ENCODE data around the gene DLEC1. TPM values are rescaled to one million over a fixed set of nuclear protein-coding genes. Genes with fewer than 3 reads are reported as not detected.
"Not testable (repeated sequence)": the region's sequence is repeated elsewhere in the genome, so short reads cannot be mapped to it uniquely, and the experiment has no call there.

DLEC1 gene
- total and polyA plus RNA-seq, 5 donors from 2014 or later = 0.09 to 4.9 (median 0.64) TPM

DNA sequence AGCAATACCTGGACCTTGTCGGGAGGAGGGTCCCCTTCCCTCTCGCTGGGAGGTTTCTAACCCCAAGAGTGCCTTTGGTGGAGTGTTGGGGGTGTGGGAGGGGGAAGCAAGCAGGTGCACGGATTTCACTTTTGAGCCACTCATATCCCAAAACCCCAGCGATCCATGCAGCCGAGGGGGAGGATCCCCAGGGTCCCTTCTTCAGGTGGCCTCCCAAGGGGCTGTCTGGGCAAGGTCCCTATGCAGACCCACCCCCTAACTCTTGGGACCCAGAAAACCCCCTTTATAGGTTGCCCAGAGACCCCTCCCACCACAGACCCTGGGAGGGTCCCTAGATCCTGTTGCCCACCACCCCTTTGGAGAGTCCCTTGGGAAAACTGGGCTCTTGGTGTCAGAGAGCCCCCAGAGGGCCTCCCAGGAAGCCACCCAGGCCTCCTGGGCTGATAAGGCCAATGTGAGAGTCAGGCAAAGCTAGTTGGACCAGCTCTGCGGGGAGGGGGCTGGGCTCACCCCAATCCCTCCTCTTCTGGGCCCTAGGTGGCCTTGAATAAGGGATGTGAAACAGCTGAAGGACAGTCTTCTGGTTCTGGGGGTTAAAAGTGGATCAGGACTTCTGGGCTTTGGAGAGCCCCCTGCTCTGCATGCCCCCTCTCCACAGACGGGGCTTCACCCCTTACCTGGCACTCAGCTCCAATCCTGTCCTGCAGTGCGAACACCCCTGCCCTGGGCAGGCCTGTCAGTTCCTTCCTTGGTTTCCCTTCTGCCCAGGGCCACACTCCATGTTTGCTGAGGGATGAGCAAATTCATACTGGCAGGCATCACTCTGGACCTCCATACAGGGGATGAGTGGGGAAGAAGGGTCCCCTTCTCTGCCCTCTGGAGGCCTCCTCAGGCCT, 8.6 kb upstream of the DLEC1 start:
- ATAC-seq (ENCODE audit: low read depth in 2 of 2) (no peak), DNase-seq (no peak)
- H3K9me3 Mint-ChIP-seq = no peaks in the 10 kb centered on the region
- peak overlapping the region in 2 of 3 donors; percentile 58 to 92 for H3K27ac Mint-ChIP-seq
- H3K4me3 ChIP-seq (ENCODE audit: low read depth, low read length) = peak overlapping the region; percentile 32
- H3K36me3 ChIP-seq (ENCODE audit: control insufficient read depth, insufficient read depth, low read length) = no peaks in the 10 kb centered on the region
- peaks cover 0 to 42% (median 25%) of the 10 kb centered on the region in 4 donors for H3K4me1 Mint-ChIP-seq
- H3K4me3 Mint-ChIP-seq = peak overlapping the region; percentile 61 to 89 (median 80)
- peaks cover 16% of the 10 kb centered on the region for H3K27me3 Mint-ChIP-seq
- no peak overlapping the region for H3K27ac ChIP-seq (ENCODE audit: insufficient read depth, low read length, poor library complexity, severe bottlenecking)
- H3K4me1 ChIP-seq (ENCODE audit: control insufficient read depth, insufficient read depth, low read length, poor library complexity, severe bottlenecking) = peaks cover 37% of the 10 kb centered on the region
- no peaks in the 10 kb centered on the region for H3K36me3 Mint-ChIP-seq
- H3K27me3 ChIP-seq (ENCODE audit: control insufficient read depth, insufficient read depth, low read length) = no peaks in the 10 kb centered on the region
- H3K9me3 ChIP-seq (ENCODE audit: control insufficient read depth in 2 of 2, low read length in 2 of 2) = no peaks in the 10 kb centered on the region

- no peaks in the 10 kb centered on the region for H3K36me3 ChIP-seq (ENCODE audit: control insufficient read depth, insufficient read depth, low read length)
- Mint-ChIP-seq H3K4me1 (peaks cover 0 to 36% (median 20%) of the 10 kb centered on the region in 4 donors), H3K27me3 (peaks cover 16% of the 10 kb centered on the region), H3K9me3 (no peaks in the 10 kb centered on the region), H3K27ac (peak overlapping the region; percentile 58 to 92 (median 79)), H3K36me3 (no peaks in the 10 kb centered on the region), H3K4me3 (peak overlapping the region; percentile 77 to 93 (median 86))
- no peaks in the 10 kb centered on the region for H3K27me3 ChIP-seq (ENCODE audit: control insufficient read depth, insufficient read depth, low read length)
- H3K4me1 ChIP-seq (ENCODE audit: control insufficient read depth, insufficient read depth, low read length, poor library complexity, severe bottlenecking) = peaks cover 29% of the 10 kb centered on the region
- no peak overlapping the region for H3K27ac ChIP-seq (ENCODE audit: insufficient read depth, low read length, poor library complexity, severe bottlenecking)
- ATAC-seq (ENCODE audit: low read depth in 2 of 2) (peak; percentile 96 to 97), DNase-seq (peak; percentile 26 to 86 (median 30))
- no peak overlapping the region for H3K4me3 ChIP-seq (ENCODE audit: low read depth, low read length)
- H3K9me3 ChIP-seq (ENCODE audit: control insufficient read depth in 2 of 2, low read length in 2 of 2) = no peaks in the 10 kb centered on the region
These were observed 7.7 kb upstream of the DLEC1 start for GRCh38 chr3:38031022-38031994.

GRCh38 chr3:38032328-38032865, 6.6 kb upstream of the DLEC1 start:
- H3K27me3 ChIP-seq (ENCODE audit: control insufficient read depth, insufficient read depth, low read length) = no peaks in the 10 kb centered on the region
- H3K36me3 Mint-ChIP-seq = no peaks in the 10 kb centered on the region
- H3K4me3 ChIP-seq (ENCODE audit: low read depth, low read length) = no peak overlapping the region
- H3K27me3 Mint-ChIP-seq = peaks cover 16% of the 10 kb centered on the region
- H3K9me3 ChIP-seq (ENCODE audit: control insufficient read depth in 2 of 2, low read length in 2 of 2) = no peaks in the 10 kb centered on the region
- ATAC-seq (ENCODE audit: low read depth in 2 of 2) (no peak), DNase-seq (no peak)
- no peak overlapping the region for H3K27ac Mint-ChIP-seq
- peaks cover 31% of the 10 kb centered on the region for H3K4me1 ChIP-seq (ENCODE audit: control insufficient read depth, insufficient read depth, low read length, poor library complexity, severe bottlenecking)
- H3K9me3 Mint-ChIP-seq = no peaks in the 10 kb centered on the region
- no peaks in the 10 kb centered on the region for H3K36me3 ChIP-seq (ENCODE audit: control insufficient read depth, insufficient read depth, low read length)
- H3K27ac ChIP-seq (ENCODE audit: insufficient read depth, low read length, poor library complexity, severe bottlenecking) = no peak overlapping the region
- peaks cover 0 to 41% (median 20%) of the 10 kb centered on the region in 4 donors for H3K4me1 Mint-ChIP-seq
- peak overlapping the region in 1 of 4 donors; percentile 84 for H3K4me3 Mint-ChIP-seq

DNA sequence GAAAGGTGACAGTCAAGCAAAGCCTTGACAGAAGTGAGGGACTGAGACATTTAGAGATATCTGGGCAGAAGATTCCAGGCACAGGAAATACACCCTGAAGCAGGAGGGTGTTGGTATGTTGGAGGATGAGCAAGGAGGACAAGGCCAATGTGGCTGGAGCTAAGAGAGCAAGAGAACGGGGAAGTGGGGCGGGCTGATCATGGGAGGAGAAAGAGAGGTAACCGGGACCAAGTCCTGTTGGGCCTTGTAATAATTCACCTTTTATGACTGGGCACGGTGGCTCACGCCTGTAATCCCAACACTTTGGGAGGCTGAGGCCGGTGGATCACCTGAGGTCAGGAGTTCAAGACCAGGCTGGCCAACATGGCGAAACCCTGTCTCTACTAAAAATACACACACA, 5.4 kb upstream of the DLEC1 start:
- peak overlapping the region in 1 of 4 donors; percentile 77 for H3K4me3 Mint-ChIP-seq
- H3K4me1 ChIP-seq (ENCODE audit: control insufficient read depth, insufficient read depth, low read length, poor library complexity, severe bottlenecking) = peaks cover 42% of the 10 kb centered on the region

GRCh38 chr3:38034335-38034734, 4.7 kb upstream of the DLEC1 start:
- H3K36me3 Mint-ChIP-seq; H3K36me3 ChIP-seq (ENCODE audit: control insufficient read depth, insufficient read depth, low read length); H3K27me3 ChIP-seq (ENCODE audit: control insufficient read depth, insufficient read depth, low read length); H3K4me3 ChIP-seq (ENCODE audit: low read depth, low read length); H3K4me3 Mint-ChIP-seq; ATAC-seq (ENCODE audit: low read depth in 2 of 2); H3K9me3 ChIP-seq (ENCODE audit: control insufficient read depth in 2 of 2, low read length in 2 of 2); H3K27ac ChIP-seq (ENCODE audit: insufficient read depth, low read length, poor library complexity, severe bottlenecking); H3K9me3 Mint-ChIP-seq; DNase-seq; H3K27ac Mint-ChIP-seq: not testable (repeated sequence)
- H3K4me1 ChIP-seq (ENCODE audit: control insufficient read depth, insufficient read depth, low read length, poor library complexity, severe bottlenecking) = peaks cover 44% of the 10 kb centered on the region
- Mint-ChIP-seq H3K4me1 (peaks cover 12 to 48% (median 28%) of the 10 kb centered on the region in 4 donors), H3K27me3 (peaks cover 13% of the 10 kb centered on the region)

More for the DNA sequence above, 5.4 kb upstream of the DLEC1 start:
- Mint-ChIP-seq H3K4me1 (peaks cover 8 to 42% (median 24%) of the 10 kb centered on the region in 4 donors), H3K27ac (peak overlapping the region in 2 of 3 donors; percentile 52 to 90)
- not testable (repeated sequence) for H3K27me3 Mint-ChIP-seq; H3K9me3 Mint-ChIP-seq; H3K36me3 Mint-ChIP-seq; H3K27me3 ChIP-seq (ENCODE audit: control insufficient read depth, insufficient read depth, low read length); H3K36me3 ChIP-seq (ENCODE audit: control insufficient read depth, insufficient read depth, low read length); H3K27ac ChIP-seq (ENCODE audit: insufficient read depth, low read length, poor library complexity, severe bottlenecking); H3K9me3 ChIP-seq (ENCODE audit: control insufficient read depth in 2 of 2, low read length in 2 of 2); ATAC-seq (ENCODE audit: low read depth in 2 of 2); DNase-seq; H3K4me3 ChIP-seq (ENCODE audit: low read depth, low read length)

GRCh38 chr3:38036286-38036685, 2.7 kb upstream of the DLEC1 start:
- Histone ChIP-seq H3K4me1 (ENCODE audit: control insufficient read depth, insufficient read depth, low read length, poor library complexity, severe bottlenecking) (peaks cover 34% of the 10 kb centered on the region), H3K27ac (ENCODE audit: insufficient read depth, low read length, poor library complexity, severe bottlenecking) (no peak overlapping the region), H3K27me3 (ENCODE audit: control insufficient read depth, insufficient read depth, low read length) (no peaks in the 10 kb centered on the region), H3K4me3 (ENCODE audit: low read depth, low read length) (no peak overlapping the region), H3K36me3 (ENCODE audit: control insufficient read depth, insufficient read depth, low read length) (no peaks in the 10 kb centered on the region), H3K9me3 (ENCODE audit: control insufficient read depth in 2 of 2, low read length in 2 of 2) (no peaks in the 10 kb centered on the region)
- peak overlapping the region in 1 of 3 donors; percentile 31 for H3K27ac Mint-ChIP-seq
- no peaks in the 10 kb centered on the region for H3K36me3 Mint-ChIP-seq
- DNase-seq = no peak
- peaks cover 17 to 45% (median 32%) of the 10 kb centered on the region in 4 donors for H3K4me1 Mint-ChIP-seq
- no peak for ATAC-seq (ENCODE audit: low read depth in 2 of 2)
- peaks cover 0 to 8% (median 0%) of the 10 kb centered on the region in 7 donors for H3K9me3 Mint-ChIP-seq
- peak overlapping the region in 1 of 4 donors; percentile 61 for H3K4me3 Mint-ChIP-seq
- H3K27me3 Mint-ChIP-seq = peaks cover 14% of the 10 kb centered on the region

DNA sequence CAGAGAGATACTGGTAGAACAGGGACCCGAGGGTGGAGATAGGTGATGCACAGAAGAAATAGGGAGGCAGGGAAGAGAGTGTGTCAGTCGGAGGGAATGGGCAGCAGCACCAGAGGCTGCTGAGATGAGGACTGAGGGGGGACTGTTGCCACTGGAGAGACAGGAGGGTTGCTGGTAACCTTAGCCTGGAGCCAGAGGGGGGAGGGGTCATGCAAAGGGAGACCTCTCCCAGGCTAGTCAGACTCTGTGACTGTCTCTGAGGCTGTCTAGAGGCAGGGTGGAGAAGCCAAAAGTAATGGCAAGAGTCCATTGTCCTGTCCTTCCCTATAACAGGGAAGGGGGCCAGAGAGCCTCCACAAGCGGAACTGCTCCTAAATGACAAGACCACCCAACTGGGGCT, 2.1 kb upstream of the DLEC1 start:
- Mint-ChIP-seq H3K27ac (peak overlapping the region in 1 of 3 donors; percentile 90), H3K4me1 (peaks cover 17 to 39% (median 29%) of the 10 kb centered on the region in 4 donors), H3K4me3 (peak overlapping the region in 2 of 4 donors; percentile 16 to 61), H3K27me3 (peaks cover 13% of the 10 kb centered on the region), H3K36me3 (no peaks in the 10 kb centered on the region), H3K9me3 (peaks cover 0 to 8% (median 0%) of the 10 kb centered on the region in 7 donors)
- Histone ChIP-seq H3K27me3 (ENCODE audit: control insufficient read depth, insufficient read depth, low read length) (no peaks in the 10 kb centered on the region), H3K4me3 (ENCODE audit: low read depth, low read length) (no peak overlapping the region), H3K27ac (ENCODE audit: insufficient read depth, low read length, poor library complexity, severe bottlenecking) (no peak overlapping the region), H3K4me1 (ENCODE audit: control insufficient read depth, insufficient read depth, low read length, poor library complexity, severe bottlenecking) (peaks cover 30% of the 10 kb centered on the region), H3K36me3 (ENCODE audit: control insufficient read depth, insufficient read depth, low read length) (no peaks in the 10 kb centered on the region), H3K9me3 (ENCODE audit: control insufficient read depth in 2 of 2, low read length in 2 of 2) (no peaks in the 10 kb centered on the region)
- DNase-seq = no peak
- no peak for ATAC-seq (ENCODE audit: low read depth in 2 of 2)
